Measurements from ENCODE around the gene ANXA5. TPM values are rescaled to one million over a fixed set of nuclear protein-coding genes. Genes with fewer than 3 reads are reported as not detected.
"Not testable (repeated sequence)": the region's sequence is repeated elsewhere in the genome, so short reads cannot be mapped to it uniquely, and the experiment has no call there.

The ANXA5 gene
- total RNA-seq, 1 donor from 2014 or later = 382 TPM

DNA sequence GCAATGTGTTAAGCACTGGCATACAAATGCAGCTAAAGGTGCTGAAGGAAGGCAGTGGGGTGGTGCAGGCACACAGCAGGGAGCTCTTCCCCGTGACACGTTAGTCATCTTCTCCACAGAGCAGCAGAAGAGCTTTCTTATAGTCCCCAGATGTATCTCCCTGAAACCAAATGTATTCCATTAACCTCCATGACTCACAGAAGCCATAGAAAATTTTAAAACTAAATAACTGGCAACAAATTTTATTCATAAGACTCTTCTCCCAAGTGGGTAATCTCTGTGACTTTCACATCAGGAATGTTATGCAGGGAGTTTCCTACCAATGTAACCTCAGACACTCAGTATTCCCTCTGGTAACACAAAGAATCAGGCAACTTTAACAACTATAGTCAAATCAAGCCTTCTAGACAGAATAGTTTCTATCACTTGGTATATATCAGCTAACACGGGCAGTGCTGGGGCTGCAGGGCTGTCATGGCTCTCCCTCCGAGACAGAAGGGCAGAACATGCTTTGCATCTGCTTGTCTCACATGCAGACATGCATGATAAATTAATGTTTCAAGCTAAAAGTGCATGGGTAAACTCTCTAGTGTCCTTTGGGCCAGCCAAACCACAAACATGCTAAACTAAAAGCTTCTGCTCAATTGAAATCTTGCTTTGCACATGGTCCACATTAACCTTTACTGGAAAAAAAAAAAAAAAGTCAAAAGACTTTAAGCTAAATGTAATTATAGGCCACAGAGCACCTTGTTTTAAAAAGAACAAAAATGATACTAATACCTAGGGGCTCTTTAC is 28.2 kb downstream of the ANXA5 start:
- intact Hi-C loops (cut with DNase I) = no loop called here
- Histone ChIP-seq H3K36me3 (peaks cover 72% of the 10 kb centered on the region), H3K4me3 (no peak overlapping the region), H3K27me3 (no peaks in the 10 kb centered on the region), H3K9me3 (no peaks in the 10 kb centered on the region), H3K27ac (no peak overlapping the region), H3K4me1 (no peaks in the 10 kb centered on the region)
- TF ChIP-seq, protein P1, sequence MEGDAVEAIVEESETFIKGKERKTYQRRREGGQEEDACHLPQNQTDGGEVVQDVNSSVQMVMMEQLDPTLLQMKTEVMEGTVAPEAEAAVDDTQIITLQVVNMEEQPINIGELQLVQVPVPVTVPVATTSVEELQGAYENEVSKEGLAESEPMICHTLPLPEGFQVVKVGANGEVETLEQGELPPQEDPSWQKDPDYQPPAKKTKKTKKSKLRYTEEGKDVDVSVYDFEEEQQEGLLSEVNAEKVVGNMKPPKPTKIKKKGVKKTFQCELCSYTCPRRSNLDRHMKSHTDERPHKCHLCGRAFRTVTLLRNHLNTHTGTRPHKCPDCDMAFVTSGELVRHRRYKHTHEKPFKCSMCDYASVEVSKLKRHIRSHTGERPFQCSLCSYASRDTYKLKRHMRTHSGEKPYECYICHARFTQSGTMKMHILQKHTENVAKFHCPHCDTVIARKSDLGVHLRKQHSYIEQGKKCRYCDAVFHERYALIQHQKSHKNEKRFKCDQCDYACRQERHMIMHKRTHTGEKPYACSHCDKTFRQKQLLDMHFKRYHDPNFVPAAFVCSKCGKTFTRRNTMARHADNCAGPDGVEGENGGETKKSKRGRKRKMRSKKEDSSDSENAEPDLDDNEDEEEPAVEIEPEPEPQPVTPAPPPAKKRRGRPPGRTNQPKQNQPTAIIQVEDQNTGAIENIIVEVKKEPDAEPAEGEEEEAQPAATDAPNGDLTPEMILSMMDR (IDR thresholded peaks at IDR 0.05) = no peak
- DNase-seq = no peak
- ATAC-seq = no peak

DNA sequence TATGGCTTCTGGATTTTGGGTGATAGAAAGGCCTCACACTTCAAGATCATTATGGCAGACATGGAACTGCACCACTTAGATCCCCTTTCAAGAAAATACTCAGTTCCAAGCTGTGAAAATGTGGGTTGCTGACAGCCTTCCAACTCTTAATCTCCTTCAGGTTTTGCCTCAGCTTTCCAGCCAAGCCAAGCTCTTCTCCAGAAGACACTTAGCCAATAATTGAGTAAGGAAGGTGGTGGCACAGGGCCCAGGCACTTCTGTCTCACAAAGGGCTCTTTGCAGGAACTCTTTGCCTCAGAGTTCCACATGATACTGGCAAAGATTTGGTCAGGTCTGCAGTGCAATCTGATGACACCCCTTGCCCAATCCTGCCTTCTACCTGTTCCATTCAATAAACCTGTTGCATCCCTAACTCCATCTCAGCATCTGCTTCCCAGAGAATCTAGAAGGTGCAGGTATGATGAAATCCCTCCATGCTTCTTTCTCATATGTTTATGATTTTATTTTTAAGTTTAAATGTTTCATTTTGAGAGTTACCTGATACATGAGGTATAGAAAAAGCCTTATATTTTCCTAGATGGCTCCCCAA is 30.6 kb downstream of the ANXA5 start:
- ATAC-seq (peak; percentile 47), DNase-seq (peak; percentile 71)
- Histone ChIP-seq H3K27ac (no peak overlapping the region), H3K27me3 (no peaks in the 10 kb centered on the region), H3K9me3 (no peaks in the 10 kb centered on the region), H3K4me1 (no peaks in the 10 kb centered on the region), H3K36me3 (peaks cover 50% of the 10 kb centered on the region), H3K4me3 (no peak overlapping the region)
- TF ChIP-seq, protein P1 (IDR thresholded peaks at IDR 0.05) = no peak
- intact Hi-C loops (cut with DNase I) = no loop called here

DNA sequence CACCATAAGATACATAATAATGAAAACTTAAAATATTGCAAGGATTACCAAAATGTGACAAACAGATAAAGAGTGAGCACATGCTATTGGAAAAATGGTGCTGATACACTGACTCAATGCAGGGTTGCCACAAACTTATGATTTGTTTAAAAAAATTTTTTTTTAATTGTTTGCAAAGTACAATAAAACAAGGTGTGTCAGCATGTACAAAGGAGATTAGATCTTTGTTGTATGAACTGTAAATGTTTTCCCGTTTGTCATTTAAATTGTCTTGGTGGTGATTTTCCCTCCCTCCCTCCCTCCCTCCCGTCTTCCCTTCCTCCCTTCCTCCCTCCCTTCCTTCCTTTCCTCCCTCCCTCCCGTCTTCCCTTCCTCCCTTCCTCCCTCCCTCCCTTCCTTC is 31.4 kb downstream of the ANXA5 start:
- Histone ChIP-seq H3K27me3 (no peaks in the 10 kb centered on the region), H3K4me3 (no peak overlapping the region), H3K9me3 (no peaks in the 10 kb centered on the region), H3K36me3 (peaks cover 42% of the 10 kb centered on the region), H3K4me1 (no peaks in the 10 kb centered on the region), H3K27ac (no peak overlapping the region)
- ATAC-seq (no peak), DNase-seq (no peak)
- TF ChIP-seq, protein P1 (IDR thresholded peaks at IDR 0.05) = no peak
- intact Hi-C loops (cut with DNase I) = no loop called here

DNA sequence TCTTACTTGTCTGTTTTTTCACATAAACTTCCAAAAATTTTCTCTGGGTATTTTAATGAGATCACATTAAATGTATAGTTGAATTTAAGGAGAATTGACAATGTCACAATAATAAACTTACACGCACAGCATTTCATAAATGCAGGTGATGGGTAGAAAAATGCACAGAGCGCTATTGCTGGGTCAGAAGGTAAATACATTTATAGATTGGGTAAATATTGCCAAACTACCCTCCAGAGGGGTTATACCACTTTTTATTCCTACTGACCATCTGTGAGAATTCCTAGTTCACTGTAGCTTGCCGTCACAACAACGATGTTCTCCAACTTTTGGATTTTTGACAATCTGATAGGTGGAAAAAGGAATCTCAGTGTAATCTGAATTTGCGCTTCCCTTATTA is 34.6 kb downstream of the ANXA5 start:
- DNase-seq = no peak
- H3K4me1 ChIP-seq = no peaks in the 10 kb centered on the region
- peaks cover 10% of the 10 kb centered on the region for H3K36me3 ChIP-seq
- intact Hi-C loops (cut with DNase I) = no loop called here
- ATAC-seq = no peak
- no peak overlapping the region for H3K27ac ChIP-seq
- TF ChIP-seq, protein P1 (IDR thresholded peaks at IDR 0.05) = no peak
- no peak overlapping the region for H3K4me3 ChIP-seq
- H3K27me3 ChIP-seq = no peaks in the 10 kb centered on the region
- H3K9me3 ChIP-seq = no peaks in the 10 kb centered on the region

DNA sequence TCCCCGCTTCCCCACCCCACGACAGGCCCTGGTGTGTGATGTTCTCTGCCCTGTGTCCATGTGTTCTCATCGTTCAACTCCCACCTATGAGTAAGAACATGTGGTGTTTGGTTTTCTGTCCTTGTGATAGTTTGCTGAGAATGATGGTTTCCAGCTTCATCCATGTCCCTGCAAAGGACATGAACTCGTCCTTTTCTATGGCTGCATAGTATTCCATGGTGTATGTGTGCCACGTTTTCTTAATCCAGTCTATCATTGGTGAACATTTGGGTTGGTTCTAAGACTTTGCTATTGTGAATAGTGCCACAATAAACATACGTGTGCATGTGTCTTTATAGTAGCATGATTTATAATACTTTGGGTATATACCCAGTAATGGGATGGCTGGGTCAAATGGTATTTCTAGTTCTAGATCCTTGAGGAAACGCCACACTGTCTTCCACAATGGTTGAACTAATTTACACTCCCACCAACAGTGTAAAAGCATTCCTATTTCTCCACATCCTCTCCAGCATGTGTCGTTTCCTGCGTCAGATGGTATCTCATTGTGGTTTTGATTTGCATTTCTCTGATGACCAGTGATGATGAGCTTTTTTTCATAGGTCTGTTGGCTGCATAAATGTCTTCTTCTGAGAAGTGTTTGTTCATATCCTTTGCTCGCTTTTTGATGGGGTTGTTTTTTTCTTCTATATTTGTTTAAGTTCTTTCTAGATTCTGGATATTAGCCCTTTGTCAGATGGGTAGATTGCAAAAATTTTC is 36.4 kb downstream of the ANXA5 start:
- intact Hi-C loops (cut with DNase I); DNase-seq: not testable (repeated sequence)

DNA sequence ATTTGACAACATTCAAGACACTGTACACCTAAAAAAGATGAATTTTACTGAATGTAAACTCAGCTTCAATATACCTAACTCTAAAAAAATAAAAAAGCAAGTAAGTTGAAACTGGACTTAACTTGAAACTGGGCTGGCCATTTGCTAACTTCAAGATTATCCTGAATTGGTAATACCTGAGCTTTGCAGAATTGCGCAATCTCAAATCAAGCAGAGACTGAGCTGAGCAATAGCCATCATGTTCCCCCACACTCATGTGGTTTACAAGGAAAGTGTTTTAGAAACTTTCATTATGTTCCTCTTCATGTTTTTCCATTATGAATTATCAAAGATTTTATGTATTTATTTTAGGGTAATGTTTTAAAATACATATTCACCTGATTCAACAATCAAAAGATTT is 38.7 kb downstream of the ANXA5 start:
- no peak for ATAC-seq
- Histone ChIP-seq H3K36me3 (no peaks in the 10 kb centered on the region), H3K27ac (no peak overlapping the region), H3K4me1 (no peaks in the 10 kb centered on the region), H3K9me3 (no peaks in the 10 kb centered on the region), H3K4me3 (no peak overlapping the region), H3K27me3 (no peaks in the 10 kb centered on the region)
- TF ChIP-seq, protein P1 (IDR thresholded peaks at IDR 0.05) = no peak
- DNase-seq = no peak
- intact Hi-C loops (cut with DNase I) = no loop called here

More for the DNA sequence above, 36.4 kb downstream of the ANXA5 start:
- not testable (repeated sequence) for ATAC-seq, H3K9me3 ChIP-seq, H3K27me3 ChIP-seq, H3K4me1 ChIP-seq, H3K4me3 ChIP-seq, H3K27ac ChIP-seq, H3K36me3 ChIP-seq
